ENCODE measurements around the gene BPGM. TPM values are rescaled to one million over a fixed set of nuclear protein-coding genes. Genes with fewer than 3 reads are reported as not detected.

The BPGM gene
- total RNA-seq, 4 donors from 2014 or later: 11.1 to 14.0 (median 12.4) TPM

GRCh38 chr7:134669388-134669787 lies 22.7 kb downstream of the BPGM start:
- TF ChIP-seq CTCF (IDR thresholded peaks at IDR 0.05; ENCODE audit: low read depth): no peak

- no peak for TF ChIP-seq CTCF (IDR thresholded peaks at IDR 0.05; ENCODE audit: low read depth)
These were observed 23.3 kb downstream of the BPGM start for GRCh38 chr7:134669845-134670373.

- no peak for TF ChIP-seq CTCF (IDR thresholded peaks at IDR 0.05; ENCODE audit: low read depth)
These were observed 25.0 kb downstream of the BPGM start for GRCh38 chr7:134671609-134672008.

- no peak for TF ChIP-seq CTCF (IDR thresholded peaks at IDR 0.05; ENCODE audit: low read depth)
These were observed 27.8 kb downstream of the BPGM start for GRCh38 chr7:134674424-134674823.

GRCh38 chr7:134676743-134677142 lies 30.1 kb downstream of the BPGM start:
- no peak for TF ChIP-seq CTCF (IDR thresholded peaks at IDR 0.05; ENCODE audit: low read depth)

- TF ChIP-seq CTCF (IDR thresholded peaks at IDR 0.05; ENCODE audit: low read depth): no peak
These were observed 31.5 kb downstream of the BPGM start for GRCh38 chr7:134678115-134678514.

DNA sequence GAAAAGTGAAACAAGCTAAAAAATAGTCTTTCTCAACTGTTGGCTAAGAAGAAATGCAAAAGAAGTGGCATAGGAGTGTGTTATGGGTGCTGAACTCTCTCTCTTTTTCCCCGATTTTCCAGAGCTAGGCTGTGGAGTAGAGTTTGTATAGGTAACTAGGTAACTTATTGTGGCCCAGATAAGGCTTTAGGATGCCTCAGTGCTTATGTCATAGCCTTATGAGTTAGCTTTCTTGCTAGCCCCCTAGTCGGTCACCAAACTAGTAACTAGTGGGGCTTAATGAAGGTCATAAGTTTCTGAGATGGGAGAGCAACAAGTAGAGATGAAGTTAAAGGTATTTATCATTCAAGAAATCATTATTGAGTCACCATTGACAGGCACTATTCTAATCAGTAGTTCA lies 32.4 kb downstream of the BPGM start:
- no peak for TF ChIP-seq CTCF (IDR thresholded peaks at IDR 0.05; ENCODE audit: low read depth)

Measured in subcutaneous adipose tissue (tissue), 4 donors.